DMS153 treated with DMSO at 0.1 percent for 48 hours (cell line): ENCODE data around the gene PGLYRP2.

Source experiments
- DNase-seq: peaks from one replicate; lab custom pipeline; 2025; ENCODE audit not compliant: unreplicated experiment; lab: John Stamatoyannopoulos, UW

PGLYRP2 gene

GRCh38 chr19:15456871-15457700 lies 22.2 kb downstream of the PGLYRP2 start:
- DNase-seq: peak; percentile 64

- no peak for DNase-seq
Observed at GRCh38 chr19:15456441-15456840, 22.9 kb downstream of the PGLYRP2 start.

- DNase-seq: no peak
Observed at GRCh38 chr19:15455996-15456395, 23.3 kb downstream of the PGLYRP2 start.

- no peak for DNase-seq
Observed at GRCh38 chr19:15453906-15454860, 25.1 kb downstream of the PGLYRP2 start.

GRCh38 chr19:15453091-15453578 lies 26.2 kb downstream of the PGLYRP2 start:
- DNase-seq: no peak

GRCh38 chr19:15452111-15453047 lies 26.9 kb downstream of the PGLYRP2 start:
- DNase-seq: peak; percentile 39

- no peak for DNase-seq
Observed at GRCh38 chr19:15450528-15450890, 28.8 kb downstream of the PGLYRP2 start.

GRCh38 chr19:15449620-15450527 lies 29.4 kb downstream of the PGLYRP2 start, which contains the start of gene WIZ:
Gene WIZ, minus strand, starts transcription at chr19:15449956. Its CDS starts 1,649 bp downstream, at chr19:15448307.
- peak; percentile 2 for DNase-seq

GRCh38 chr19:15448778-15449619 lies 30.3 kb downstream of the PGLYRP2 start:
- no peak for DNase-seq

GRCh38 chr19:15448044-15448777 lies 31.1 kb downstream of the PGLYRP2 start:
- no peak for DNase-seq

- DNase-seq: no peak
Observed at GRCh38 chr19:15447057-15447456, 32.2 kb downstream of the PGLYRP2 start.

GRCh38 chr19:15445807-15446376 lies 33.4 kb downstream of the PGLYRP2 start:
- no peak for DNase-seq

GRCh38 chr19:15445227-15445605 lies 34.1 kb downstream of the PGLYRP2 start:
- DNase-seq: no peak

GRCh38 chr19:15444505-15445226 lies 34.6 kb downstream of the PGLYRP2 start:
- DNase-seq: no peak

GRCh38 chr19:15443838-15444237 lies 35.5 kb downstream of the PGLYRP2 start:
- no peak for DNase-seq

- no peak for DNase-seq
Observed at GRCh38 chr19:15443325-15443724, 36.0 kb downstream of the PGLYRP2 start.
